HG03045 (cell line): ENCODE measurements around the gene BGN.

ENCODE experiments used
- ATAC-seq: cut with Tn5 transposase; IDR thresholded peaks from one replicate; pipeline ENCODE4 v1.9.1; 2021; ENCODE audit warnings: mild to moderate bottlenecking, moderate library complexity; ENCODE audit not compliant: unreplicated experiment

Gene BGN

GRCh38 chrX:153481043-153481442, 13.7 kb upstream of the BGN start:
- ATAC-seq, result no peak

GRCh38 chrX:153482376-153483015, 12.3 kb upstream of the BGN start:
- no peak for ATAC-seq

GRCh38 chrX:153485396-153486080, 9.2 kb upstream of the BGN start:
- ATAC-seq, result no peak

- ATAC-seq, result no peak
These were observed 8.6 kb upstream of the BGN start for GRCh38 chrX:153486171-153486570.

GRCh38 chrX:153487590-153488071, 7.1 kb upstream of the BGN start:
- no peak for ATAC-seq

GRCh38 chrX:153488231-153488914, 6.4 kb upstream of the BGN start:
- ATAC-seq, result no peak

- no peak for ATAC-seq
These were observed 4.4 kb upstream of the BGN start for GRCh38 chrX:153490217-153490930.

GRCh38 chrX:153491351-153491914, 3.3 kb upstream of the BGN start:
- ATAC-seq, result no peak

- ATAC-seq, result no peak
These were observed 2.9 kb upstream of the BGN start for GRCh38 chrX:153491918-153492317.

GRCh38 chrX:153492543-153492942, 2.2 kb upstream of the BGN start:
- no peak for ATAC-seq

- no peak for ATAC-seq
These were observed 1.7 kb upstream of the BGN start for GRCh38 chrX:153493085-153493484.

GRCh38 chrX:153494061-153494460, 719 bp upstream of the BGN start:
- ATAC-seq, result no peak

GRCh38 chrX:153495362-153495751, 577 bp downstream of the BGN start:
- no peak for ATAC-seq

- ATAC-seq, result no peak
These were observed 1.3 kb downstream of the BGN start for GRCh38 chrX:153495903-153496589.

GRCh38 chrX:153496590-153496959, 1.8 kb downstream of the BGN start:
- ATAC-seq, result no peak

- no peak for ATAC-seq
These were observed 3.7 kb downstream of the BGN start for GRCh38 chrX:153498453-153498852.

- no peak for ATAC-seq
These were observed 4.6 kb downstream of the BGN start for GRCh38 chrX:153499341-153499740.

GRCh38 chrX:153499876-153500275, 5.1 kb downstream of the BGN start:
- no peak for ATAC-seq

- ATAC-seq, result no peak
These were observed 6.0 kb downstream of the BGN start for GRCh38 chrX:153500676-153501280.

GRCh38 chrX:153501530-153501929, 6.8 kb downstream of the BGN start:
- ATAC-seq, result no peak
